Measurements from ENCODE around the gene SLC2A8.

Gene SLC2A8

GRCh38 chr9:127365461-127365860 is 31.5 kb upstream of the SLC2A8 start:
- no peak for TF ChIP-seq CTCF (IDR thresholded peaks at IDR 0.05)
- Histone ChIP-seq H3K27ac (no peak overlapping the region), H3K4me3 (no peak overlapping the region)
- peak; percentile 54 for DNase-seq (ENCODE audit: low spot score)

GRCh38 chr9:127366594-127366993 is 30.4 kb upstream of the SLC2A8 start:
- no peak for TF ChIP-seq CTCF (IDR thresholded peaks at IDR 0.05)
- DNase-seq (ENCODE audit: low spot score), result peak; percentile 50
- Histone ChIP-seq H3K27ac (no peak overlapping the region), H3K4me3 (no peak overlapping the region)

- peak overlapping the region in 1 of 2 donors; percentile 48 for H3K27ac ChIP-seq
- no peak for TF ChIP-seq CTCF (IDR thresholded peaks at IDR 0.05)
- no peak for DNase-seq (ENCODE audit: low spot score)
- H3K4me3 ChIP-seq, result no peak overlapping the region
Measured at GRCh38 chr9:127368852-127369402, 28.0 kb upstream of the SLC2A8 start.

GRCh38 chr9:127369428-127369827 is 27.5 kb upstream of the SLC2A8 start:
- Histone ChIP-seq H3K27ac (no peak overlapping the region), H3K4me3 (no peak overlapping the region)
- no peak for DNase-seq (ENCODE audit: low spot score)
- TF ChIP-seq CTCF (IDR thresholded peaks at IDR 0.05), result no peak

GRCh38 chr9:127370147-127370579 is 26.8 kb upstream of the SLC2A8 start:
- DNase-seq (ENCODE audit: low spot score), result no peak
- H3K4me3 ChIP-seq, result no peak overlapping the region
- TF ChIP-seq CTCF (IDR thresholded peaks at IDR 0.05), result no peak
- H3K27ac ChIP-seq, result no peak overlapping the region

- H3K4me3 ChIP-seq, result no peak overlapping the region
- DNase-seq (ENCODE audit: low spot score), result no peak
- no peak for TF ChIP-seq CTCF (IDR thresholded peaks at IDR 0.05)
- H3K27ac ChIP-seq, result no peak overlapping the region
Measured at GRCh38 chr9:127370672-127371648, 26.0 kb upstream of the SLC2A8 start.
